DOHH2 (cell line): ENCODE measurements around the gene C19orf47.

ENCODE experiments used
- H3F3A ChIP-seq: fragments of 200-600 bp; sonication (generic), shearing (Covaris generic); 2 replicates; pipeline ENCODE4 v1.6.0; 2016; ENCODE audit warnings: antibody characterized with exemption, mild to moderate bottlenecking; ENCODE audit not compliant: control insufficient read depth, insufficient read depth
- H3K27ac ChIP-seq: fragments of 200-600 bp; sonication (generic); 2 replicates; pipeline ENCODE4 v1.5.1; 2014; ENCODE audit warnings: low read depth, mild to moderate bottlenecking, low read length, moderate library complexity
- H3K27me3 ChIP-seq: fragments of 200-600 bp; sonication (generic); 2 replicates; pipeline ENCODE4 v1.6.1; 2014; ENCODE audit warnings: mild to moderate bottlenecking, low read length, mixed read lengths; ENCODE audit not compliant: control insufficient read depth
- H3K36me3 ChIP-seq: fragments of 200-600 bp; sonication (generic); 2 replicates; pipeline ENCODE4 v1.6.1; 2014; ENCODE audit warnings: mild to moderate bottlenecking, low read length, moderate library complexity, mixed read lengths; ENCODE audit not compliant: control insufficient read depth
- H3K4me1 ChIP-seq: fragments of 200-600 bp; sonication (generic); 2 replicates; pipeline ENCODE4 v1.6.1; 2014; ENCODE audit warnings: mild to moderate bottlenecking, low read length, mixed read lengths; ENCODE audit not compliant: control insufficient read depth
- H3K4me2 ChIP-seq: fragments of 200-600 bp; sonication (generic); 2 replicates; pipeline ENCODE4 v1.6.0; 2014; ENCODE audit warnings: mild to moderate bottlenecking, low read length, moderate library complexity
- H3K4me3 ChIP-seq: fragments of 200-600 bp; sonication (generic); 2 replicates; pipeline ENCODE4 v1.5.1; 2014; ENCODE audit warnings: mild to moderate bottlenecking, low read length, mixed read lengths
- H3K79me2 ChIP-seq: fragments of 200-600 bp; sonication (generic); 2 replicates; pipeline ENCODE4 v1.6.1; 2014; ENCODE audit warnings: mild to moderate bottlenecking, low read length, mixed read lengths; ENCODE audit not compliant: control insufficient read depth
- H3K9me2 ChIP-seq: fragments of 200-600 bp; sonication (generic); replicated peaks from 2 replicates; pipeline ENCODE4 v1.6.1; 2014; ENCODE audit warnings: mild to moderate bottlenecking, low read length, mixed read lengths; ENCODE audit not compliant: control insufficient read depth
- H3K9me3 ChIP-seq: fragments of 200-600 bp; sonication (generic); 2 replicates; pipeline ENCODE4 v1.6.1; 2014; ENCODE audit warnings: antibody characterized with exemption, low read length, mixed read lengths; ENCODE audit not compliant: control insufficient read depth, insufficient read depth
- H4K20me1 ChIP-seq: fragments of 200-600 bp; sonication (generic); 2 replicates; pipeline ENCODE4 v1.6.0; 2014; ENCODE audit warnings: low read depth, mild to moderate bottlenecking, antibody characterized with exemption, low read length, moderate library complexity; ENCODE audit not compliant: control insufficient read depth, insufficient read depth
- EZH2phosphoT487 ChIP-seq: fragments of 200-600 bp; sonication (generic); IDR thresholded peaks from 2 replicates; pipeline ENCODE4 v1.6.1; 2017; ENCODE audit warnings: borderline replicate concordance, mild to moderate bottlenecking, antibody characterized with exemption, low read length, moderate library complexity, mixed read lengths
- TF ChIP-seq, protein P1 (sequence below): fragments of 200-600 bp; sonication (generic); IDR thresholded peaks from one replicate; pipeline ENCODE4 v1.5.1; 2014; ENCODE audit warnings: antibody characterized with exemption, mild to moderate bottlenecking, low read depth, low read length; ENCODE audit not compliant: poor library complexity, severe bottlenecking

C19orf47 gene

DNA sequence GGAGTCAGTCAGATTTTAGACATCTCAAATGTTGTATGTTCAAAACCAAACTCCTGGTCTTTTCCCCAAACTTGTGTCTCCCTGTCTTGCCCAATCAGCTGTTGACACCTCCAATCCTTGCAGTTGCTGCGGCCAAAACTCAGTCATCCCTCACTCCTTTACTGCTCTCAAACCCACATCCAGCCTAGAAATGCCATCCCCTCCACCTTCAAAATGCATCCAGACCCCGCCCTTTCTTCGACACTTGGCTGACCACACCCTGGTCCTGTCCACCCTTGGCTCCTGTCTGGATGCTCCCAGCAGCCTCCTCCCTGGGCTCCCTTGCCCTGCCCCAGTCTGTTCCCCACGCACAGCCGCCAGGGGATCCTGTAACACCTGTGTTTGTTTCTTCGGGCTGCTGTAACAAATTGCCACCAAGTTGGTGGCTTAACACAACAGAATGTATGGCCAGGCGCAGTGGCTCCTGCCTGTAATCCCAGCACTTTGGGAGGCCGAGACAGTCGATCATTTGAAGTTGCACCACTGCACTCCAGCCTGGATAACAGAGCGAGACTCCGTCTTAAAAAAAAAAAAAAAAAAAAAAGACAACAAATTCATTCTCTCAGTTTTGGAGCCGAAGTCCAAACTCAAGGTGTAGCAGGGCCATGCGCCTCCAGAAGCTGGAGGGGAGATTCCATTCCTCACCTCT is 12.0 kb upstream of the C19orf47 start:
- H4K20me1 ChIP-seq, result no peaks in the 10 kb centered on the region

DNA sequence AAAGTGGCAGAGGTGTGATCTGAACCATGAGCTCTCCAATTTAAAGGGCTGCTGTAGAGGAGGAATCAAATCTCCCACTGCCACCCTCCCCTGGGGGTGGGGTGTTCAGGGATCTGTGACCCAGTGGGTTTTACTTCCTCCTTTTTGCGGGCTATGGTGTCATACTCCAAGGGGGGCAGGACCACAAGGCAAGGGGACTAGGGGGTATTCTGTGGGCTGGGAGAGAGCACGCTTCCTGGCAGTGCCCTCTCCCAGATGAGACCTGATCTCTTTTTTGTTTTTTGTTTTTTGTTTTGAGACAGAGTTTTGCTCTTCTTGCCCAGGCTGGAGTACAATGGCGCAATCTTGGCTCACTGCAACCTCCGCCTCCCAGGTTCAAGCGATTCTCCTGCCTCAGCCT is 10.6 kb upstream of the C19orf47 start:
- H3K4me1 ChIP-seq, result peaks cover 38% of the 10 kb centered on the region
- no peak for TF ChIP-seq EZH2phosphoT487
- TF ChIP-seq, protein P1, sequence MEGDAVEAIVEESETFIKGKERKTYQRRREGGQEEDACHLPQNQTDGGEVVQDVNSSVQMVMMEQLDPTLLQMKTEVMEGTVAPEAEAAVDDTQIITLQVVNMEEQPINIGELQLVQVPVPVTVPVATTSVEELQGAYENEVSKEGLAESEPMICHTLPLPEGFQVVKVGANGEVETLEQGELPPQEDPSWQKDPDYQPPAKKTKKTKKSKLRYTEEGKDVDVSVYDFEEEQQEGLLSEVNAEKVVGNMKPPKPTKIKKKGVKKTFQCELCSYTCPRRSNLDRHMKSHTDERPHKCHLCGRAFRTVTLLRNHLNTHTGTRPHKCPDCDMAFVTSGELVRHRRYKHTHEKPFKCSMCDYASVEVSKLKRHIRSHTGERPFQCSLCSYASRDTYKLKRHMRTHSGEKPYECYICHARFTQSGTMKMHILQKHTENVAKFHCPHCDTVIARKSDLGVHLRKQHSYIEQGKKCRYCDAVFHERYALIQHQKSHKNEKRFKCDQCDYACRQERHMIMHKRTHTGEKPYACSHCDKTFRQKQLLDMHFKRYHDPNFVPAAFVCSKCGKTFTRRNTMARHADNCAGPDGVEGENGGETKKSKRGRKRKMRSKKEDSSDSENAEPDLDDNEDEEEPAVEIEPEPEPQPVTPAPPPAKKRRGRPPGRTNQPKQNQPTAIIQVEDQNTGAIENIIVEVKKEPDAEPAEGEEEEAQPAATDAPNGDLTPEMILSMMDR, result no peak
- H3K9me2 ChIP-seq, result no peaks in the 10 kb centered on the region
- H3K9me3 ChIP-seq, result no peaks in the 10 kb centered on the region
- no peaks in the 10 kb centered on the region for H3K27me3 ChIP-seq
- 0 out of 2 replicates have a peak overlapping the region, but pooled peaks have one; percentile 2 for H3K27ac ChIP-seq
- H3K79me2 ChIP-seq, result peaks cover 6% of the 10 kb centered on the region; the same call in 1 of the 2 replicates
- no peaks in the 10 kb centered on the region for H4K20me1 ChIP-seq
- H3F3A ChIP-seq, result peaks cover 11% of the 10 kb centered on the region; the same call in 1 of the 2 replicates
- H3K36me3 ChIP-seq, result no peaks in the 10 kb centered on the region
- H3K4me3 ChIP-seq, result peak overlapping the region; percentile 56
- H3K4me2 ChIP-seq, result peak overlapping the region; percentile 83

More for the DNA sequence above, 12.0 kb upstream of the C19orf47 start:
- H3K4me2 ChIP-seq, result no peak overlapping the region
- no peak overlapping the region for H3K4me3 ChIP-seq
- no peaks in the 10 kb centered on the region for H3K36me3 ChIP-seq
- TF ChIP-seq, protein P1, result no peak
- TF ChIP-seq EZH2phosphoT487, result no peak
- no peaks in the 10 kb centered on the region for H3K9me2 ChIP-seq
- H3K27ac ChIP-seq, result no peak overlapping the region
- peaks cover 11% of the 10 kb centered on the region; the same call in 1 of the 2 replicates for H3F3A ChIP-seq
- H3K79me2 ChIP-seq, result peaks cover 6% of the 10 kb centered on the region; the same call in 1 of the 2 replicates
- H3K9me3 ChIP-seq, result no peaks in the 10 kb centered on the region
- peaks cover 42% of the 10 kb centered on the region for H3K4me1 ChIP-seq
- H3K27me3 ChIP-seq, result no peaks in the 10 kb centered on the region

DNA sequence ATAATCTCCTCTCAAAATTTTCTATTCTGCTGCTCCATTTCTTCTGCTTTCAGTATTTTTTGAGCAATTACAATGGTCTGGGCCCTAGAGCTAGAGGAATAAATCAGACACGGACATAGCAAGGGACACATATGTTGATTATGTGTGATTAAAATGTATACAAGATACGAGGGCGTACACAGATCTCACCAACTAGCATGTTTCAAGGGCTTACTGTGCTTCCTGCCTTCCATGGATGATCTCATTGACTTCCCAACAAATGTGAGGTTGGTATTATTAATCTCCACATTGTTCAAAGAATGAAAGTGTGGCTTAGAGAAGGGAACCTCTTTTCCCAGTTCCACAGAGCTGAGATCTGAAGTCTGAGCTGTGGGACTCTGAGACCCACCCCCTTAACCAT is 9.4 kb upstream of the C19orf47 start:
- H3K27ac ChIP-seq, result no peak overlapping the region
- H3K36me3 ChIP-seq, result no peaks in the 10 kb centered on the region
- peaks cover 6% of the 10 kb centered on the region; the same call in 1 of the 2 replicates for H3K79me2 ChIP-seq
- no peak for TF ChIP-seq EZH2phosphoT487
- TF ChIP-seq, protein P1, result no peak
- H3K4me1 ChIP-seq, result peaks cover 38% of the 10 kb centered on the region
- no peaks in the 10 kb centered on the region for H3K9me2 ChIP-seq
- no peaks in the 10 kb centered on the region for H3K27me3 ChIP-seq
- no peaks in the 10 kb centered on the region for H3K9me3 ChIP-seq
- H3K4me3 ChIP-seq, result peak overlapping the region; percentile 56; the same call in 1 of the 2 replicates
- H4K20me1 ChIP-seq, result no peaks in the 10 kb centered on the region
- H3F3A ChIP-seq, result peaks cover 11% of the 10 kb centered on the region; the same call in 1 of the 2 replicates
- peak overlapping the region; percentile 83 for H3K4me2 ChIP-seq
